ENCODE results near the gene CAMK1G.

DNA sequence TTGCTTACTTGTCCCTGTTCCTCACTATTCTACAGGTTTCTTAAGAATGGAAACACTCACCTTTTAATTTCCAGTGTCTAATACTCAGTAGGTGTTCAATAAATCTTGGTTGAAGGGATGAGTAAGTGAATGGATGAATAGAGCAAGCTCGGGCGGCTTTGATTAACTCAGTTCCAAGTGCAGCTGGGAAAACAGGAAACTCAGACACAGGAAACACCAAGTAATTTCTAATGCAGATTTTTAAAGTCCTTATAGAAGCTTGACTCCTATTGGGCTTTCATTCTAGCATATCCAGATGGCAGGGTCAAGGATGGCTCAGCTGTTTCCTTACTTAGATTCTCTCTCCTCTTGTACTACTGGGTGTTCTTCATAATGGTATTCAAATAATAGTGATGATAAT, 14.0 kb downstream of the CAMK1G start:
- TF ChIP-seq, protein P1, sequence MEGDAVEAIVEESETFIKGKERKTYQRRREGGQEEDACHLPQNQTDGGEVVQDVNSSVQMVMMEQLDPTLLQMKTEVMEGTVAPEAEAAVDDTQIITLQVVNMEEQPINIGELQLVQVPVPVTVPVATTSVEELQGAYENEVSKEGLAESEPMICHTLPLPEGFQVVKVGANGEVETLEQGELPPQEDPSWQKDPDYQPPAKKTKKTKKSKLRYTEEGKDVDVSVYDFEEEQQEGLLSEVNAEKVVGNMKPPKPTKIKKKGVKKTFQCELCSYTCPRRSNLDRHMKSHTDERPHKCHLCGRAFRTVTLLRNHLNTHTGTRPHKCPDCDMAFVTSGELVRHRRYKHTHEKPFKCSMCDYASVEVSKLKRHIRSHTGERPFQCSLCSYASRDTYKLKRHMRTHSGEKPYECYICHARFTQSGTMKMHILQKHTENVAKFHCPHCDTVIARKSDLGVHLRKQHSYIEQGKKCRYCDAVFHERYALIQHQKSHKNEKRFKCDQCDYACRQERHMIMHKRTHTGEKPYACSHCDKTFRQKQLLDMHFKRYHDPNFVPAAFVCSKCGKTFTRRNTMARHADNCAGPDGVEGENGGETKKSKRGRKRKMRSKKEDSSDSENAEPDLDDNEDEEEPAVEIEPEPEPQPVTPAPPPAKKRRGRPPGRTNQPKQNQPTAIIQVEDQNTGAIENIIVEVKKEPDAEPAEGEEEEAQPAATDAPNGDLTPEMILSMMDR (IDR thresholded peaks at IDR 0.05): no peak
- TF ChIP-seq POLR2A (IDR thresholded peaks at IDR 0.05): no peak
- no peak for TF ChIP-seq EP300 (IDR thresholded peaks at IDR 0.05)
